Measurements from ENCODE around the gene PRRT1. TPM values are rescaled to one million over a fixed set of nuclear protein-coding genes. Genes with fewer than 3 reads are reported as not detected.

Gene PRRT1
- total and polyA plus RNA-seq, 8 donors = 0.80 to 1.9 (median 1.3) TPM

GRCh38 chr6:32154514-32155161 lies 2.9 kb upstream of the PRRT1 start:
- Histone ChIP-seq H3K9me3 (no peaks in the 10 kb centered on the region), H3K4me3 (peak overlapping the region; percentile 47 to 62), H3K27ac (peak overlapping the region; percentile 74 to 80), H3K27me3 (peaks cover 23 to 77% of the 10 kb centered on the region in 2 donors), H3K4me1 (peaks cover 15 to 45% of the 10 kb centered on the region in 2 donors), H3K36me3 (peaks cover 0 to 14% of the 10 kb centered on the region in 2 donors)
- intact Hi-C loops (cut with DNase I) = loop anchor here in 1 of 2 donors (5.0 kb wide), 1 partner anchor 37 kb away; no protein-coding TSS in a partner anchor
- peak; percentile 48 to 83 (median 75) for DNase-seq
- ATAC-seq = peak; percentile 78
- peak; percentile 34 to 49 for TF ChIP-seq CTCF (IDR thresholded peaks at IDR 0.05)

GRCh38 chr6:32153564-32154513 lies 2.1 kb upstream of the PRRT1 start, which contains the start of gene PPT2:
TSS of gene PPT2 (plus strand) at chr6:32154141. CDS start at chr6:32154595, 454 bp downstream.
- Histone ChIP-seq H3K36me3 (peaks cover 0 to 14% of the 10 kb centered on the region in 2 donors), H3K27ac (peak within 1 kb of the TSS; percentile 80 to 84), H3K4me1 (peaks cover 15 to 45% of the 10 kb centered on the region in 2 donors), H3K4me3 (peak within 1 kb of the TSS; percentile 47 to 62), H3K27me3 (peaks cover 31 to 85% of the 10 kb centered on the region in 2 donors), H3K9me3 (no peaks in the 10 kb centered on the region)
- TF ChIP-seq CTCF (IDR thresholded peaks at IDR 0.05) = no peak
- DNase-seq (peak in 3 of 4 donors; percentile 81 to 97 (median 94)), ATAC-seq (peak; percentile 71)
- intact Hi-C loops (cut with DNase I) = loop anchor here in 1 of 2 donors (5.0 kb wide), 1 partner anchor 37 kb away; no protein-coding TSS in a partner anchor

GRCh38 chr6:32152769-32153563 lies 1.2 kb upstream of the PRRT1 start:
- H3K27me3 ChIP-seq = peaks cover 31 to 94% of the 10 kb centered on the region in 2 donors
- H3K36me3 ChIP-seq = peaks cover 0 to 12% of the 10 kb centered on the region in 2 donors
- no peaks in the 10 kb centered on the region for H3K9me3 ChIP-seq
- peak overlapping the region; percentile 80 to 84 for H3K27ac ChIP-seq
- DNase-seq (peak in 1 of 4 donors; percentile 32), ATAC-seq (peak; percentile 70)
- no peak for TF ChIP-seq CTCF (IDR thresholded peaks at IDR 0.05)
- H3K4me1 ChIP-seq = peaks cover 15 to 45% of the 10 kb centered on the region in 2 donors
- intact Hi-C loops (cut with DNase I) = loop anchor here in 1 of 2 donors (5.0 kb wide), 1 partner anchor 36 kb away; no protein-coding TSS in a partner anchor
- H3K4me3 ChIP-seq = peak overlapping the region; percentile 47 to 62

- H3K27ac ChIP-seq = no peak overlapping the region
- no peak for TF ChIP-seq CTCF (IDR thresholded peaks at IDR 0.05)
- no peak for DNase-seq
- no peak for ATAC-seq
- intact Hi-C loops (cut with DNase I) = loop anchor here in 1 of 2 donors (5.0 kb wide), 1 partner anchor 34 kb away; no protein-coding TSS in a partner anchor
- no peaks in the 10 kb centered on the region for H3K36me3 ChIP-seq
- peak overlapping the region; percentile 5 to 13 for H3K4me3 ChIP-seq
- no peaks in the 10 kb centered on the region for H3K9me3 ChIP-seq
- H3K4me1 ChIP-seq = peaks cover 15 to 45% of the 10 kb centered on the region in 2 donors
- H3K27me3 ChIP-seq = peaks cover 35 to 95% of the 10 kb centered on the region in 2 donors
These were observed 417 bp downstream of the PRRT1 start for GRCh38 chr6:32151181-32151862.

All from left lung (tissue), 10 donors.